Measurements from ENCODE around the gene ARHGEF2.

ARHGEF2 gene

DNA sequence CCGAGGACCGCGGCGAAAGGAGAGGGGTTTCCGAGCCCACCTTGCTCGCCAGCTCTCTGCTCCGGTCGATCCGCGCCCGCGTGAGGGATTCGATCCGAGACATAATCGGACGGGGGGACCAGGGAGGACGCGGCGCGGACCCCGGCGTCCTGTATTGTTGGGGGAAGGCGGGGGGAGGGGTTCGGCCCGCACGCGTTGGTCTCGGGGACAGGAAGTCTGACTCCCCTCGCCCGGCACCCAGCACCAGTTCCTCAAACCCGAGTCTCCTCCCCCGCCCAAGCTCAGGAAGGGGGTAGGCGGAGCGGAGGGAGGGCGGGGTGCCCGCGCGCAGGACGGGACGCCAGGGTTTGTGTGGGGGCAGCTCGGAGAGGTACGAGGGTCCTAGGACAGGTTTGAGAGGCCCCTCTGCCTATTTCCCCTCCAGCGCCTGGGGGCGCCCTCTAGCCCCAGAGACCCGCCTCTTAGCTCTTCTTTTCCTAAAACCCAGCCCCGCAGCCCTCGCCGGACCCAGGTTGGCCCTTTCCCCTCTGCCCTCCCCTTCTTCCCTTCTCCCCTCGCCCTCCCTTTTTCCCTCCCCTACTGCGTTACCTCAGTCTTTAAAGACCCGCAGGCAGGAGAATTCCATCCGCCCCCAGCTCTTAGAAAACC lies at the start of gene ARHGEF2:
Gene ARHGEF2 (minus strand): TSS at position 223 of the 648 bp plus-strand sequence. CDS start 120 bp downstream, at position 103.
- DNase-seq (ENCODE audit: low read depth): no peak

DNA sequence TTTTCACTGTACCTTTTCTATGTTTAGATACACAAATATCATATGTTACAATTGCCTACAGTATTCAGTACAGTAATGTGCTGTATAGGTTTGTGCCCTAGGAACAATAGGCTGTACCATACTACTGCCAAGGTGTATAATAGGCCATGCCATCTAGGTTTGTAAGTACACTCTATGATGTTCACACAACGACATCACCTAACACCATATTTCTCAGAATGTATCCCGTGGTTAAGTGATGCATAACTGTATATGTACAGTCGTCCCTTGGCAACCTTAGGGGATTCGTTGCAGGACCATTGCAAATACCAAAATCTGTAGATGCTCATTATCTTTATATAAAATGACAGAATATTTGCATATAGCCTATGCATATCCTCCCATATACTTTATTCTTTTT lies 48.2 kb upstream of the ARHGEF2 start:
- DNase-seq (ENCODE audit: low read depth): no peak

DNA sequence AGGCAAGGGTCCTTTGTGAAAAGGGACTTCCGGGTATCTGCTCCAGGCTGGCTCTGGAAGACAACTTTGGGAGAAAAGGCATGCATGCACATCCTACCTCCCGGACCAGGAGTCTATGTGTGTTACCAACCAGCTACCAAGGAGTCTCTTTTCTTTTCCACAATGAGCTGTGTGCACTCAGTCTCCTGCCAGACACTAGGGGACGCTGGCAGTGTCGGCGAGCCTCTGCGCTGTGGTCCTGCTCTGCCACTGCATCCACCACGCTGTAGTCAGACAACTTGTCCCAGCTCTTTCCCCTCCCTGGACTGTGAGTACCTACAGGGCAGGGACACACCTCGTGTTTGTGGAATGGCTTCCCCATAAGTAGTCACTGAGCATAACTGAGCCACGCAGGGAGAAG lies 47.5 kb upstream of the ARHGEF2 start:
- no peak for DNase-seq (ENCODE audit: low read depth)

DNA sequence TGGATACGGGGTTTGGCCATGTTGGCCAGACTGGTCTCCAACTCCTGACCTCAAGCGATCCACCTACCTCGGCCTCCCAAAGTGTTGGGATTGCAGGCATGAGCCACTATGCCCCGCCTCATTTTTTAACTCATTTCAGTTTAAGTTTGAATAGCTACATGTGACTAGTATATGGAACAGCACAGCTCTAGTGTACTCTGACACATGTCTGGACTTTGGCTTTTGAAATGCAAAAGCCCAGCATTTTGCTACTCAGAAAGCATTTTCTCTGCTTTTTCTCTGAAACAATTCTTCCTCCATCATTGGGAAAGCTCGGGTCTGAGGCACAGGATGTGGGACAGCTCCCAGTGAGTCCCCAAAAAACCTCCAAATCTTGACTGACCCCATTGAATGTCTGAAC lies 46.5 kb upstream of the ARHGEF2 start:
- no peak for DNase-seq (ENCODE audit: low read depth)

DNA sequence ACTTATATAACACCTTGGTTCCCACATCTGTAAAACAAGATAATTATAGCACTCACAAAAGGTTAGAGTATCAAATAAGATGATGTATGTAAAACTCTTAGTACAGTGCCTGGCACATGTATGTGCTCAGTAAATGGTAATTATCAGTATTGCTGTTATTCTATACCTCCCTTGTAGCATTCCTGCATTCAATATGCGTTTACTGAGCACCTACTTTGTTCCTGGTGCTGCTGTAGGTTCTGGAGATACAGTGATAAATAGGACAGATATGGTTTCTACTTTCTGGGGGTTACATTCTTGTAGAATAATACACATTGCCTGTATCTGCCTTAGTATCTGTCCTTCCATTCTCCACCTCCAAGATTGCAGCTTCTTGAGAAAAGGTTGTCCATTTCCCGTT lies 43.6 kb upstream of the ARHGEF2 start:
- no peak for DNase-seq (ENCODE audit: low read depth)

DNA sequence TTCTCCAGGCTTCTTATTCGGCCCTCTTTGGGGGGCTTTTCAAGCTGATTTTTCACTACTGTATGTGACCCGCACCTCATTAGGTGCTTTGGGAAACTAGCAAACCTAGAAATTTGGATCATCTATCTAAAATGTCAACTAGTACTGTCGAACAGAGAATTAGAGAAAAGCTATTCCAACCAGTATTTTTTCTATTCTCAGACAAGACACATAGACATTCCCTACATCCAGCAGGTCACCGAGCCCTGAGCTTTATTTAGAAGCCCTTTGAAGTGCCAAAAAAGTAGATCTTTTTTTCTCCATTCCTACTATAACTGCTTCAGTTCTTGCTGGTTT lies 42.7 kb upstream of the ARHGEF2 start:
- no peak for DNase-seq (ENCODE audit: low read depth)

DNA sequence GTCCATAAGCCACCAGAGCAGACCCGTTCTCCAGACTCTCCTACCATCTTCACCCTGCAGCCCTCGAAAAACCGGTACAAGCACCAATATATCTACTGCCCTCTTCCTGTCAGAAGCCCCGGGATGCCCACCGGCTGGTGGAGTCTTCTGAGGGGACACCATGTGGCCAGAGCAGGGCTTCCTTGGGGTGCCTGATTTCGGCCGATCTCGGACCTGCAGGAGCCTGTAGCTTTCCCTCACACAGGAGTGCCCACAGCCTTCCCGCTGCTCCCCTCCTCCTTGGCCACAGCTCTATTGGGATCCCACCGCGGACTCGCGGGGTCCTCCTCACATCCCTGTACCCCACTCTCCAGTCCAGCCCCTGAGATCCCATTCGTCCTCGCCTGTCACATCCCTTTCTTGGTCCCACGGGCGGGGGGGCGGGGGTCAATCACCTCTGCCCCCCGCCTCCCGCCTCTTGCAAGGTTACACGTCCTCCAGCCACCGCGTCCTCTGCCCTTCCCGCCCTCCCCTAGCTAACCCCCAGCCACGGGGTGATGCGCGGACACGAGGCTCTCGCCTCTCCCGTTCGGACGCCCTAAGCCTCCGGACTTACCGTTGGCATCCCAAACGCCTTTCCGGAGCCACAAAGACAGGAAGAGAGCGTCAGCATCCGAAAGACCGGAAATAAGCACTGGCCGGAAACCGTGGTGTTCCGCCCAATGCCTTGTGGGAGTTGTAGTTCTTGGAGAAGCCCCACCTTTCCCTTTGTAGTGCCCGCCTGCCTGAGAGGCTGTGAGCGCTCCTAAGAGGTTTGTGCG lies 42.1 kb upstream of the ARHGEF2 start, which contains the start of gene SSR2:
Gene SSR2 (minus strand): TSS at position 659 of the 800 bp plus-strand sequence. CDS start 784 bp downstream, outside the sequence.
- peak; percentile 81 for DNase-seq (ENCODE audit: low read depth)

DNA sequence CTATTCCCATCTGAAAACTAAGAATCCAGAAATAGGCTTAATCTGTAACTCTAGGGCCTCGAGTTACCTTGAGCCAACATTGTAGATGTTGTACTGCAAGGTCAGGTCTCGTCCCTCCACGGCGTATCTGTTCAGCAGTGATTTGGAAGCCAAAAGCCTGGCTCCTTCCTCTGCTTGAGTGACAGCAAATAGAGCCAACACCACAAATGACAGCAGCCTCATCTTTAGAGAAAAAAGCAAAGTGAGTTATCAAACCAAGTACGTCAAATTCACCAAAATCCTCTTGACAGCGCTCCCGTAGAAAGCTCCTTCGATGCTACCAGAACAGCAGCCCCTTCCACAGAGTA lies 41.6 kb upstream of the ARHGEF2 start:
- no peak for DNase-seq (ENCODE audit: low read depth)

DNA sequence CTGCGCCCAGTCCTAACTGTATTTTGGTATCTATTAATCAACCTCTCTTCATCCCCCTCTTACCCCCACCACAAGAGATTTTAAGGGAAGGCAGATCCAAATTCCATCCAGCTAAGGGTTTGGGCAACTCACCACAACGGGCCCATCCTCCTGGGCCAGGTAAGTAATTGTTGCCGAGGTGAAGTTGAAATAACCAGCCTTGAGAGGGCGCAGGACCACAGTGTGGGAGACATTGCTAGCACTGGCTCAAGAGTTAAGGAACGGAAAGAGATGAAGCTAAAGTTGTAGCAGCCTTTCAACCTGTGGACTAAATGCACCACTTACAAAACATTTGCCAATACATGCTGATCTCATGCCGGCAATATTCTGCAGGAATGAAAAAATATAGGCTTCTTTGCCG lies 36.5 kb upstream of the ARHGEF2 start:
- no peak for DNase-seq (ENCODE audit: low read depth)

DNA sequence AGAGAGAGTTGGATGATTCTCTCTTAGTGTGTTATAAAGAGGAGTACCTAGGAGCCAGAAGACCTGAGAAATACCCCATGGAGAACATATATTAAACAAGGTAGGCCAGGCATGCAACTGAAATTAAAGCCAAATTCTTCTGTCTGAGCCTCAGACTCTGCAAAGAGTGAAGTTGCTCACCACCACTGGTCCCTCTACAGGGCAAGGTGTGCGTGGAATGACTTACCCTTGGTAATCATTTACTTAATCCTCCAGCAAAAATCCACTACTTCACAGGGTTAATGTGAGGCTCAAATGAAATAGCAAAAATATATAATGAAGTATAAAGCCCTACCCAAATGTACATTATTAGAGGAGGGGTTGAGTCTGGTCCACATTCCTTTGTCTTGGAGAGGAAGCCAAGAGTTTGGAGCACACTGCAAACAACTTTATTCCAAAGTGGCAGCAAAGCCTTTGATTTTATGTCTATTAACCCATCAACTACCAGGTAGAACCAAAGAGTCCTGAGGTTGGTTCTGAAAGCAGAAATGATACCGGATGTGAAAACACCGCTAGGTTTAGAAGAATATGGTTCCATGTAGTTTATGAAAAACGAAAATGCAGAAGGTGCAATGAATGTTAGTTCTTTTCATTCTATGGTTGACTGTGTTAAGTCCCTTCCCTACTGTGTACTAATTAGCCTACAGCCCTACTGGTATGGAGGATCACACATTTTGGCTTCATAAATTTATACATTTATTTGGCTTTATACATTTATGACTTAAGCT lies 33.9 kb upstream of the ARHGEF2 start:
- no peak for DNase-seq (ENCODE audit: low read depth)

DNA sequence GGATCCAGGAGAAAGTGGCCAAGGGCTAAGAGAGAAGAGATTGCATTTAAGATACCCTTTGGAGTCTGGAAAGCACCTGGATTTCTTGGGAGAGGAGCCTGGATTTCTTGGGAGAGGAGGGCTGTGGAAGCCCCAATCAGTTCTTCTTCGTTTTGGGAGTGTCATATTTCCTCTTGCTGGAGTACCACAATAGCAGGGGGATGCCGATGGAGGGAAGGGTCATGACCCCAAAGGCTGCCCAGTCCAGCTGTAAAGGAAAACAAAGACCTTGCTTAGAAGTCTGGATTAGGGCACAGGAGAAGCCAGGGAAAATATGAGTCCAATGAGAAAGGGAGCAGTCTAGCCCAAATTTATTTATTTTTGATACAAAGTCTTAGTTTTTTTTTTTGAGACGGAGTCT lies 31.1 kb upstream of the ARHGEF2 start:
- DNase-seq (ENCODE audit: low read depth): no peak

DNA sequence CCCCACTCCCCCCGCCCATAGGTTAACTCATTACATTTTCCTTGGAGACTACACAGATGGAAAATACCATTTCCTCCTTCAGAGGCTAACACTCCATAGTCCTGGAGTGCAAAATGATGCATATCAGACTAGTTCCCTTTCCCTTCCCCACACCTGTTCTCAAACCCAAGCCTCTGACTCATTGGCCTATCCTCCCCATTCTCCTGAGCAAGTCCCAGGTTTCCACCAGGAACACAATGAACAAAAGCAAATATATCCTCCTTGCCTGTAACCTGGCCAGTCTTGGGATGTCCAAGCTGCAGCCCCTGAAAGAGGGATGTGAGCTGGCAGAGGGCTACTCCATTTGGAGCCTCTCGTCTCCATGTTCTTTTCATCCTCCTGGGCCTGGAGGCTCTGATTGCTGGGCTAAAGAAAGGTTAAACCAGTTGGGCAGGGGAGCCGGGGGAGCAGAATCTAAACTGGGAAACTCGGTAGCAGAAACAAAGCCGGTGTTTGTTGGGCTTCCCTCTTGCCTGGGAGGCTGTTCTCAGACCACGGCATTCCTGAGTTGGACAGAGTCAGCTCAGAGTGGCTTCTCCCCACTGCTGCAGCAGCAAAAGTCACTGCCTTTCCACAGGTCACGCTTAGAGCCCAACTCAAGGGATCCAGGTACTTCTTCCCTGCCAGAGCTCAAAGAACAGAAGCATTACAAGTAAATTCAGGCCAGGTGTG lies 28.5 kb upstream of the ARHGEF2 start:
- no peak for DNase-seq (ENCODE audit: low read depth)

DNA sequence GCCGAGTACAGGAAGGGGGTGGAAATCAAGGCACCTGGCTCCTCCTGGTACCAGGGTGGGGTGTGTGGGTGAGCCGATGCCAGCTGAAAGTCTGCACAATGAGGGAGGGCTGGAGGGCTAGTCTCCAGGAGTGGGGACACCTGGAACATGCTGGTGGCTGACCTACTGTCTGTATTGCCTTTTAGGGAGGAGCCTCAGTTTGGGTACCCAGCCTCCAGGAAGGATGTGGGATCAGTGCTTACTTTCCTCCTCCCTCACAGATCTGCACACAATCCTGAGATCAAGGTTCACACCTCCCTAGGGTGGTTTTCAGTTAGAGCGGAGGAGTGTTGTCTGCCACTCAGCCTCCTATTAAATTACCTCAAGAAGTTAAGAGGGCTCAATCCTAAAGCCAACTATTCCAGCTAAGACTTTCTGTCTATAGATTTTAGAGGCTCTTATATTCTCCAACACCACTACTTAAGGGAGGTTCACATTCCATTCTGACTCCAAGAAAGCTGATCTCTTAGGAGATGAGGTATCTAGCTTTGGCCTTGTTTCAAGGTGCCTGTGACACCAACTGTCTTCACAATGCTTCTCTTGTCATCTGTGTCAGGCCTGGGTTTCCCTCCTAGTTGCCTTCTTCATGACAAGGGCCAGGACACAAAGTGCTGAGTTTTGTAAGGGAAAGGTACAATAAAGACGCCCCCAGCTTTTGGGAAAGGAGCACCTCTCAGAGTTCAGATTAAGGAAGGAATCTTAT lies 26.7 kb upstream of the ARHGEF2 start:
- DNase-seq (ENCODE audit: low read depth): no peak

DNA sequence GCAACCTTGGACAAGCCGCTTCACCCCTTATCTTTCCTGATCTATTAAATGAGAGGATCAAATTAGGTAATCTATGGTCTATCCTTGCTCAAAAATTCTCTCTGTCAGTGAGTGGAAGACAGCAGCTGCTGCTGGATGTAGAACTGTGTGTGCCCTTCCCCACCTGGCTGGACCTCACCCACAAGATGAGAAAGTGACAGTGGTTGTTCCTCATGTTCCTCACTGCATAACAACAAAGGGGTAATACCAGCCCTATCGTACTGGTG lies 25.5 kb upstream of the ARHGEF2 start:
- DNase-seq (ENCODE audit: low read depth): no peak

DNA sequence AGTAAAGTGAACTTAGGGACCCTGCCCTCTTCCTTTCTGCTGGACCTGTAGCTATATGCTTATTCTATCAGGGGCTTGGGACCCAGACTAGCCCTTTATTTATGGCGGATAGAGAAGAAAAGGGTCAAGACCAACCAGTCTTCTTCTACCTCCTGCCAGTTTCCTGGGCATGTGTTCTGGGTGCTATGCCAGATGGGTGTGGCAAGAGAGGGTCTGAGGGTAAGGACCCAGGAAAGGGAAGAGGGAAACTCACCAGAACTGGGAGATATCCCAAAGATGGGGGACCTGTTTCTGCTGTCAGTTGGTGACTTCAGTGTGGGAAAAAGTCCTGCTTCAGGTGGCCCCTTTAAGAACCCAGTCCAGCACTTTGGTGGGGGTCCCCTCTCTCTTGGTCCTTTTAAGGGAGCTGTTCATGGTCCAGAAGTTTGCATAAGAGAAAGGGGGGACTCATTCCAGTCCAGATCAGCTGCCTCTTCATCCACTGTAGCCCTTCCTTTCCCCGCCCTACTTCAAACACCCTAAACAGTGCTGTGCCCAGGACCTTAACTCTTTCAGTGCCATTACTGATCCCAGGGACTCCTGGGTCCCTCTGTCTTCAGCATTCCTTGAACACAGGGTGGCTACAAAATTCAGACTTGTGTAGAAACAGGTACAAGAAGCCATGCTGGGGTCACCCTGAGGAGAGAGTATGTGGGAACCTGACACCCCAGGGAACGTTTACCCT lies 24.0 kb upstream of the ARHGEF2 start:
- no peak for DNase-seq (ENCODE audit: low read depth)

DNA sequence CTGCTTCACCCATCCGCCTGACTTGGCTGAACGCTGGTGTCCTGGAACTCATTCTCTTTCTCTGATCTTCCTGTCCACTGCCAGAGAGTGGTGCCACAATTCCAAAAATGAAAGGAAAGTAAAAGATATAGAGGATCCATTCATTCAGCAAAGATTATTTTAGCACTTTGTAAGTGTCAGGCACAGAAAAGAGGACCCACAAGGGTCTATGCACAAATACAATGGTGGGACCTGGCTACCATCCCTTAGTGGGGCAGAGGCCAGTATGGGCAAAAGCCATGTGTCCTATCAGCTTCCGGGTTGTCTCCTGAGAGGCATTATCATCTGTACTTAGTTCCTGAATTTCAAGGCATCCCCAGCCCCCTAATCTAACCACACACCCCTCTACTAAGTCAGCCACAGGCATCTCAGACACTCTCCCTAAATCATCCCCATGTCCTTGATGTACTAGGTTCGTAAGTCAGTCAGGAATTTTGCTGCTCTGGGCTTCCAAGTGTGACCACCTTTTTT lies 23.4 kb upstream of the ARHGEF2 start:
- DNase-seq (ENCODE audit: low read depth): no peak

DNA sequence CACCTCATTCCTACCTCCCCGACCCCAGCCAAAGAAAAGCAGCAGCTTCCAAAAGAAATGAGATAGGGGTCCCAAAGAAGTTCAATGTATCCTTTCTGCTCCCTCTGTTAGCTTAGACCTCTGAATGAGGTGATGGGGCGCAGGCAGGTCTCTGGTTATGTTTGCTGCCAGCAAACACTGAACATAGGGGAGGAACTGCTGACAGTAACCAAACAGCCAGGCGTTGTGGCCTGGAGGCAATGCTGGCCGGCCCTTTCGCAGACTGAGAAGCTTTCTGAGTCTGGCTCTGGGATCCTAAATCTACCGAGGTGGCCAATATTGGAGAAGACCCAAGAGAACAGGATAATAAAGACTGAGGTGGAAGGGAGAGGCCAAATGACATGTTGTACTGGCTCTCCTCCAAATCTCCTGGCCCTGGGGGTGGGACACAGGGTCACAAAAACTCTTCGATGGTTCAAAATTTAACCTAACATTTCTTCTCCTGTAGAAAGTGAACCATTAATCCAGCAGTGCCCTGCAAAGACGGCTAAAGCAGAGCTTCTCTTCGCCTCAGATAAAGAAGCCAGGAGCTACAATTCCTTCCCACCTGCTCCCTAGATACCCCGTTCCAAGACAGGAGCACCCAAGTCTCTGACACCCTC lies 22.8 kb upstream of the ARHGEF2 start:
- DNase-seq (ENCODE audit: low read depth): no peak

DNA sequence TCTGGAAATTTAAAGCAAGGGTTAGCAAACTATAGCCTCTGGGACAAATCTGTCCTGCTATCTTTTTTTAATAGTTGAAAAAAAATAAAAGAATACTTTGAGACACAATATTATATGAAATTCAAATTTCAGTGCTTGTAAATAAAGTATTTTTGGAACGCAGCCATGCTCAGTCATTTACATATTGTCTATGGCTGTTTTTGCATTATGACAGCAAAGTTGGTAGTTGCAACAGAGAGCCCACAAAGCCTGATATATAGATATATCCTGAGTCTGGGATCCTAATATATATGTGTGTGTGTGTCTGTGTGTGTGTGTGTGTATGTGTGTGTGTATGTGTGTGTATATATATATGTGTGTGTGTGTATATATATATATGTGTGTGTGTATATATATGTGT lies 21.6 kb upstream of the ARHGEF2 start:
- DNase-seq (ENCODE audit: low read depth): no peak

DNA sequence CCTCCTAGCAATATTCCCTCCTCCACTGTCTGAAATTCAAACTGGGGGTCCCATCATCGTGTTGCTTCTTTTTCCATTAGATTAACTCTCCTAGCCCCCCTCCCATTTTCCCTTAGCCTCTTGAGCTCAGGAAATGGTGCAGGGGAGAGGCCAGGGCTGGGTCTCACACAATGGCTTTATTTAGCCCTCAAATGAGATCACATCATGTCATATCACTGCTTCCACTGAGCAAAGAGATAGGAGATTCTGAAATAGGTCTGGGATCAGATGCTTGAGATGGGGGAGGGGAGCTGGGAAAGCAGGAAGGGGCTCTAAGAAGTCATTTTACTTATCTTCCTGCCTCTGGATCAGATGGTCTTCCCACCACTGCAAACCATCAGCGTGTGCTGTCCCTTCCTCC lies 17.8 kb upstream of the ARHGEF2 start:
- DNase-seq (ENCODE audit: low read depth): no peak

DNA sequence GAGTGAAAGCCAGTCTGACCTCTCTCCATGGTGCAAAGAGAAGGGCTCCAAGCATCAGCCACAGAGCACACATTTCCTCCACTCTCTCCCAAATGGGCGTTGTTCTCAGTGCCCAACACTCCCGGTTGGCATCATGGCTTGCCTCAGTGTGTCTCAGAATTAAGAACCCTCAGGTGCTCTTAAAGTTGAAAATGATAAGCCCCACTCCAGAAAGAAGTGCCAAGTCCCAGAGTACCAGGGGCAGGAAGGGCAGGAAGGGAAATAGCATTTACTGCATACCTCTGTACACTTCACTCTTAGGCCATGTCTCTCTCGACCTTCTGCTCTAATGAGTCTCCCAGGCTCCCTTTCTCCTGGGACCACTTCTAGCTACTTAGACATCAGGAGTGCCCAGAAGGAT lies 15.2 kb upstream of the ARHGEF2 start:
- DNase-seq (ENCODE audit: low read depth): no peak
